GM18502 (cell line): ENCODE results near the gene HSPB8.

Source experiments
- ATAC-seq: cut with Tn5 transposase; IDR thresholded peaks from one replicate; pipeline ENCODE4 v1.9.1; 2021; ENCODE audit warnings: mild to moderate bottlenecking; ENCODE audit not compliant: unreplicated experiment, poor library complexity

Gene HSPB8, protein sequence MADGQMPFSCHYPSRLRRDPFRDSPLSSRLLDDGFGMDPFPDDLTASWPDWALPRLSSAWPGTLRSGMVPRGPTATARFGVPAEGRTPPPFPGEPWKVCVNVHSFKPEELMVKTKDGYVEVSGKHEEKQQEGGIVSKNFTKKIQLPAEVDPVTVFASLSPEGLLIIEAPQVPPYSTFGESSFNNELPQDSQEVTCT

DNA sequence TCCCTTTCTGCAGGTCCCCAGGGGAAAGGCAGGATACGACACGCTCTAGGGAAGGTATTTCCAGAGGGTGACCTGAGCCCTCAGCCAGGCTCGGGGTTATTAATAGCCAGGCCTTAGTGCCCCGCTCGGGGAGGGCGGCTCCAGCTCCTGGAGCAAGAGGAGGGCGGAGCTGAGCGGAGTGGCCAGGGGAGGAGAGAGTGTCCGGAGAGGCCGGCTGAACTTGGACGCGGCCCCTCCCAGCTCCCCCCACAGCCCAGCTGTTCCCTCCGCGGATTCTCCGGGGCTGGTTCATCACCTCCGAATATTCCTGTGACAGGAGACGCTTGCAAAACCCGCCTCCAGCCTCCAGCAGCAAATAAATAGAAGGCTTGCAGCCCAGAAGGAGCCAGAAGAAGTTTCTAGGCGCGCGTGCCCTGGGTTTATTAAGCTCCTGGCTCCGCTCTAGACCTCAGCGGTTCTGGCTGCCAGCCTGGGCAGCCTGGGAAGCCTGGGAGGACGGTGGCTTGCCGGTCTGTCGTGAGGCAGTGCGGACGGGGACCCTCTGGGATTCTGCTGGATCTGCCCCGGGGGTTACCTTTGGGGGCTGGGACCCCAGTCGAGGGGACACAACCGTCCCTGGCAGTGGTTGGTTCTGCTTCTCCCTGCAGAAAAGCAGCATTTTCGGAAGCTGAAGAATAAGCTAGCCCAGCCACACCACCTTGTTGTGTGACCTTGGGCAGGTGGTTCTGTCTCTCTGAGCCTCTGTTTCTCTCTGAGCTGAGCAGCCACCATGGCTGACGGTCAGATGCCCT lies at the start of gene HSPB8:
HSPB8 (plus strand) TSS at position 388 of the 791 bp plus-strand sequence; CDS start at position 770, 382 bp downstream.
- ATAC-seq = no peak

DNA sequence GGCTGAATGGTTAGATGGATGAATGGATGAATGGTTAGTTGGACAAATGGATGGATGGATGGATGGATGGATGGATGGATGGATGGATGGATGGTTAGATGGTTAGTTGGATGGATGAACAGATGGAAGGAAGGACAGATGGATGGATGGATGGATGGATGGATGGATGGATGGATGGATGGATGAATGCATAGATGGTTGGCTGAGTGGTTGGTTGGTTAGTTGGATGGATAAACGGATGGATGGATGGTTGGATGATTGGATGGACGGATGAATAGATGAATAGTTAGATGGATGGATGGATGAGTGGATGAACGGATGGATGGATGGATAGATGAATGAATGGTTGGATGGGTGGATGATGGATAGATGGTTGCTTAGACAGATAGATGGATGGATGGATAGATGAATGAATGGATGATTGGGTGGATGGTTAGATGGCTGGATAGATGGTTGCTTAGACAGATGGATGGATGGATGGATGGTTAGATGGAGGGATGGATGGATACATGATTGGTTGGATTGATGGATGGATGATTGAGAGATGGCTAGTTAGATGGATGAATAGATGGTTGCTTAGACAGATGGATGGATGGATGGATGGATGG lies 48.8 kb upstream of the HSPB8 start:
- ATAC-seq = no peak

DNA sequence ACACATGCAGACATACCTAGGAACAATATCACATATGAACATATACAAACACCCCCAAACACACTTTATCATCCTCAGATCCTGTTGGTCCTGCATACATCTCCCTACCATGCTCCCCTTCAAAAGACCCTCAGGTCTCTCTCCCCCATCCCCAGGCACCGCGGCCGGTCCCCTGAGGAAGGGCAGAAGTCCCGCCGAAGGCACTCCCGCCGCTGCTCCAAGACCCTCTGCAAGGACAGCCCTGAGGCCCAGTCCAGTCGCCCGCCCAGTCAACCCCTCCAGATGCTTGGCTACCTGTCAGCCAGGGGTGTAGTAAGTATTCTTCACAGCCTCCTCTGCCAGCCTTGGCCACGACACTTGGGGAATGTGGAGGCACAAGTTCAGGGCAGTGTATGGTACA lies 48.2 kb upstream of the HSPB8 start:
- no peak for ATAC-seq

DNA sequence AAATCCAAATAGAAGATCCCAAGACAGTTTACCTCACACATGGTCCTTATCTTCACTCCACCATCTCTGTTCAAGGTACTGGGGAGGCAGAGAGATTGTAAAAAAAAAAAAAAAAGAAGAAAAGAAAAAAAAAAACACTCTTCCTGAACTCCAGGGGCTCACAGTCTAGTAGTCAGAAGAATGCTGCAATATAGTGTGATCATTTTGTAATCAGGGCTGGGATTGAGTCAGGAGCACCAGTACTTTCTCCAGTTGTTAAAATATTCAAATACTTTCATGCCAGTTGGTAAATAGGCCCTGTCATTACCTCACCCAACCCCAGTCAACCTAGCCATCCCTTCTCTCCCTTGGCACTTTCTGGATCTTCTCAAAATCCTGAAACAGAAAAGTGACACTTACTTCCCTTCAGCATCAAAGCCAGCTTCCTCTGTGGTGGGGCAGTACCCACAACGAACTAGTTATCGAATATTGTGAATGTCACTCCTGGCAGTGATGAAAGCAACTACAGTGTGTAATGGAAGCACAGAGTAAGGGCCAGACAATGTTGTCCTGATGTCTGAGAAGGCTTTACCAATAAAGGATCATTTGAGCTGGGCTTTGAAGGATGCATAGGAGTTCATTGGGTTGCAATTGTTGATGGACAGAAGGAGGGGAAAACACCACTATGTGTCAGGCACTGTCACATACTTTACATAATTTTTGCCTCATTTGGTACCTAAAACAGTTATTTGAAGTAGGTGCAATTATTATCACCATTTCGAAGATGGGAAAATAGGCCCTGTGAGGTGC lies 44.3 kb upstream of the HSPB8 start:
- no peak for ATAC-seq

DNA sequence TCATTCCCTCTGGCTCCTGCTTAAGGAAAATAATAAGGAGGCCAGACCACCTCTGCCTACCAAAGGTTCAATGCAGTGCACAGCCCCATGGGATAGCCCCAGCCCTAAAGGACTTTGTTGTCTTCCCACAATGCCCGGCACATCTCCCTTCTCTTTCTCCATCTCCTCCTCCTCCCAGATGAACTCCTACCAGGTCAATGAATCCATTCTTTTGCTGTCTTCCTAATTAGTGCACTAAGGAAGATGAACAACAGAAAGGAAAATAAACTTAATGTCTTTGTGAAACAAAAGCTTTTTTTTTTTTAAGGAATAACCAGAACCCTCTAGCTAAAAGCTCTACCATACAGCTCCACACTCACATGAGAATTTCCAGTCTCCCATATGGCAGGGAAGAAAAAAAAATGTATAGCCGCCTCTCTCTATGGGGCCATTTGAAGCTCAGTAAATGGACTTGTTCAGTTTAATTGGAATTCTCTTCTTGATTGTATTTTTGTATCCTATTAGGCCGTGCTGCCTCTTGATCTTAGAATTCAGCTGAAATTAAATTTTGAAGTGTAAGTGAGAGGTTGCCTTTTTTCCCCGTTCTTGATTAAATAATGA lies 41.8 kb upstream of the HSPB8 start:
- no peak for ATAC-seq

DNA sequence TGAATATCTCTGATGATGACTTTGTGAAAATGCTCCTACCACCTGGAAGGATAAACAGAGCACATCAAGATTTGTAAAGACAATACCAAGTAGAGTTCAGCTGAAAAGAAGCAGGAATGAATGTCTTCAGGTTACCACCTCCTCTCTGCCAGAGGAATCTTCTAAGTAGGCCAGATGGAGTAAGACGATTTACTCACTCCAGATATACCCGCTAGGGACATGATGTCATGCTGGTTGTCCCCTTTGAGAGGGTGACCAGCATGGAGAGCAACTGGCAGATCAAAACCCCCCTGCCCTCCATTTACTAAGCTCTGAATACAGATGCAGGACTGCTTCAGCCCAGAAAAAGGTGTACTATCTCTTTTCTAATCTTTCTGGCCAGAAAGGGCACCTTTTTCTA lies 39.3 kb upstream of the HSPB8 start:
- ATAC-seq = no peak

DNA sequence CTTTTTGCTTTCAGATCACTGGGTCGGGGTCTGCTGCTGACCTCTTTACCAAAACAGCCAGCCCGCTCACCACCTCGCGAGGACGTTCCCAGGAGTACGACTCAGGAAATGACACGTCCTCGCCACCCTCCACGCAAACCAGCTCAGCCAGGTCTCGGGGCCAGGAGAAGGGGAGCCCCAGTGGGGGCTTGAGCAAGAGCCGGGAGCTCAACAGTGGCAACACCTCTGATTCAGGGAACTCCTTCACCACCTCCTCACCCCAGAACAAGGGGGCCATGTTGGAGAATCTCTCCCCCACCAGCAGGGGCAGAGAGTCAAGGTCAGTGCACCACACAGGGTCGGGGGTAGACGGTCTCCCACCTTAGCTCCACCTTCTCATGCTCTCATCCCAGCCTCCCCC lies 33.4 kb upstream of the HSPB8 start:
- no peak for ATAC-seq

DNA sequence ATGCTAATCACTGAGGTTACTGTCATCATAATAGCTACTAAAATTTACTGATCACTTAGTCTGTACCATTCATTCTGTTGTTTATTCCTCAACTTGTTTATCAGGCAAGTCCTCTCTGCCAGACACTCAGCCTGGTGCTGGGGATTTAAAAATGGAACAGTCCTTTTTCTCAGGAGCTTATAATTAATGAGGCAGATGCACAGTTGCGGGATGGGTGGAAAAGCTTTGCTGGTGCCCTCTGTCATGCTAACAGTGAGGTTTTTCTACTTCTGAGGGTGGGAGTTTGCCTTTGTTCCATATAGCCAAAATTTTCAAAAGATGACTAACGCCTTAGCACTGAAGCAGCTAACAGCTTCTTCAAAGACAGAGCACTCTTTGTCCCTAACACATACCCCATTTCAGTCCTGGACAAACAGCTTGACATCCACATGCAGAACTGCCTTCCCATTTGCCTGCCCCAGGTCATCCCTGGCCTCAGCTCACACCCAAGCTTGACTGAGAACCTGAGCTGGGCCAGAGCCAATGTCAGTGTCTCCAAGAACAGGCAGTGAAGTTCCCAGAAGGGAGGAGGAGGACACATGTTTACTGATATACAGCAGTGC lies 30.8 kb upstream of the HSPB8 start:
- no peak for ATAC-seq

DNA sequence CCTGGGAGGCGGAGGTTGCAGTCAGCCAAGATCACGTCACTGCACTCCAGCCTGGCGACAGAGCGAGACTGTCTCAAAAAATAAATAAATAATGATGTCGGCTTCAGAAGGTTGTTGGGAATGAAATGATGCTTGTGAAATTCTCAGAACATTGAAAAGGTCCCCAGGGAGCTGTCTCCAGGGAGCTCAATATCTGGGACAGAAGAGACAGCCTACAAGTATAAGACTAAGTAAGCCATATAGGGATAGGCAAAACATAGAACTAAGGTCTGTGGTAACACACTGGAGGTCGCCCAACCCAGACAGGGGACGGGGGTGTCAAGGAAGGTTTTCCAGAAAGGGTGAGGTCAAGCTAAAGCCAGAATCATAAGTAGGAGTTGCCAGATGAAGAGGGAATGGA lies 29.5 kb upstream of the HSPB8 start:
- no peak for ATAC-seq

DNA sequence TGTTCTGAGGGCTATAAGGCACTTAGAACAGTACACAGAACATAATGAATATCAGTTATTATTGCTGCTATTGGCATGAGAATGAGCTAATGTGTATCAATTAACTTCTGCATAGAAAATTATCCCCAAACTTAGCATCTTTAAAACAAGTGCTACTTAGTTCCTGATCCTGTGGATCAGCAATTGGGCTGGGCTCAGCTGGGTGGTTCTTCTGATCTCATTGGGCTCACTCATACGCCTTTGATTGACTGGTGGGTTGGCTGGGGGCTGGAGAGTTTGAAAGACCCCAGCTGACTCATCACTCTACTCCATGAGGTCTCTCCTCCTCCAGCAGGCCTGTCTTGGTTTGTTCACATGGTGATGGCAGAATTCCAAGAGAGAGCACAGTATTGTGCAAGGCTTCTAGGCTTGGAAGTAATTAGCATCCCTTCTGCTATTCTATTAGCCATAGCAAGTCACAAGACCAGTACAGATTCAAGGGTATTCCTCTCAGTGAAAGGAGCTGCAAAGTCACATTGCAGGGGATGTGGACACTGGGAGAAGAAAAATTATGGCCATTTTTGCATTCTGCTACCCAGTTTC lies 27.2 kb upstream of the HSPB8 start:
- no peak for ATAC-seq

DNA sequence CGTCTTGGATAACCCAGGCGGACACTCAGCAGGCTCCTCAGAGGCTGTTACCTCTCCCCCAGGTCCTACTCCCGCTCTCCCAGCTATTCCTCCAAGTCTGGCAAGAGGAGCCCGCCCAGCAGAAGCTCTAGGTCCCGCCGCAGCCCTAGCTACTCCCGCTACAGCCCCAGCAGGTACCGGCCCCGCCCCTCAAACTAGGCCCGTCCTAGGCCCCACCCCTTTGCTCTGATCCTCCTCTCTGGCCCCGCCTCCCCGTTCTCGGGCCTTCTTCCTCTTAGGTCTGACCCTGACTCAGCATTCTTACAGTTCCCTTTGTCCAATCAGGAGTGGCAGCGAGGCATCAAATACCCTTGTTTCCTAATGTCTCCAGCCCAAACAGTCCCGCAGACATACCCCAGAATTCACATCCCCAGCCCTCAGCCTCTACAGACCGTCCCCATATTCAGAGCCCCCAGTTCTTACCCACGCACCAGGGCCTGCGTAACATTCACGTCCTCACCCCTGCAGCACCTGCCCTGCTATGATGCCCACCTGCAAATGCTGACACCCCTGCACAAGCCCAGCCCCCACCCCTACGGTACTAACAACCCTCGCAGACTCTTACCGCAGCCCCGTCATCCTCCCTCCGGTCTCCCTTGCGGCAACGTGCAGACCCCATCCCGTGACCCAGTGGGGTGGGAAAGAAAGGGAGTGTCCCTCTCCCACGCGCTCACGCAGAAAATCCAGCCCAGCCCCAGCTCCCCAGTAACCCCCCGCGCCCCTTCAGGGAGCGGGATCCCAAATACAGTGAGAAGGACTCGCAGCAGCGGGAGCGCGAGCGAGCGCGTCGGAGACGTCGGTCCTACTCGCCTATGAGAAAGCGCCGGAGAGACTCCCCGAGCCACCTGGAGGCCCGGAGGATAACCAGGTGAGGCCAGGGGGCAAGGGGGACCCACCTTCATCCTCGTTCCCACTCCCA lies 25.0 kb upstream of the HSPB8 start:
- no peak for ATAC-seq

DNA sequence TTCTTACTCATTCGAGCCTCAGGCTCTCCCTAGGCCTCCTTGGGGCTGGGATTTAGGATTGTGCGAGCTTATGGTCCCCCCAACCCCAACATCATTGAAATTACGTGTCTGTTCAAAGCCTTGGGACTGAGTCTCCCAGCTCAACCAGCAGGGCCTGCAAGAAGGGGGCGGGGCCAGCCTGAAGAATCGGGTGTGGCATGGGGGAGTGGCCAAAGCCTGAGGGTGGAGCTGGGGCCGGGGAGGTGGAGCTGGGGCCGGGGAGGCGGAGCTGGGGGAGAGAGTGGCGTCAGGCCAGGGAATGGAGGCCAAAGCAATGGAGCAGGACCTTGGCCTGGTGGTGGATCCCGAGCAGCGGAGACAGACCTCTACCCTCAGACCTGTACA lies 24.3 kb upstream of the HSPB8 start:
- no peak for ATAC-seq

DNA sequence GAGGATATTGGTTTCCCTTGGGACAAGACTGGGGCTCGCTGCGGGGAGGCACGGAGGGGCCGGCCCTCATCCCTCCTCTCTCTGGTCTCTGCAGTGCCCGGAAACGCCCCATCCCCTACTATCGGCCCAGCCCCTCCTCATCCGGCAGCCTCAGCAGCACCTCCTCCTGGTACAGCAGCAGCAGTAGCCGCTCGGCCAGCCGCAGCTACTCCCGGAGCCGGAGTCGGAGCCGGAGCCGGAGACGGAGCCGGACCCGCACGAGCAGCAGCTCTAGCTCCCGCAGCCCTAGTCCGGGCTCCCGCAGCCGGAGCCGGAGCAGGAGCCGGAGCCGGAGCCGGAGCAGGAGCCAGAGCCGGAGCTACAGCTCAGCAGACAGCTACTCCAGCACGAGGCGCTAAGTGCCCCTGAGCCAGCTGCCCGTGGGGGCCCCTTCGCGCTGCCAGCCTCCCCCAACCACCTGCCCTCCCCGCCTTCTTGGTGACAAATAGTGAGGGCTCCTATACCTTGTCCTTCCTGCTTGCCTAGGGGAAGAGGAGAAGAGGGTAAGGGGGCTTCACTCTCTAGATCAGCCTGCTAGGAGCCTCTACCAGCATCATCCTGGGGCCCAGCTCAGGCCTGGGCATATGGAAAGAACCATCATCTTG lies 22.2 kb upstream of the HSPB8 start:
- ATAC-seq = no peak

DNA sequence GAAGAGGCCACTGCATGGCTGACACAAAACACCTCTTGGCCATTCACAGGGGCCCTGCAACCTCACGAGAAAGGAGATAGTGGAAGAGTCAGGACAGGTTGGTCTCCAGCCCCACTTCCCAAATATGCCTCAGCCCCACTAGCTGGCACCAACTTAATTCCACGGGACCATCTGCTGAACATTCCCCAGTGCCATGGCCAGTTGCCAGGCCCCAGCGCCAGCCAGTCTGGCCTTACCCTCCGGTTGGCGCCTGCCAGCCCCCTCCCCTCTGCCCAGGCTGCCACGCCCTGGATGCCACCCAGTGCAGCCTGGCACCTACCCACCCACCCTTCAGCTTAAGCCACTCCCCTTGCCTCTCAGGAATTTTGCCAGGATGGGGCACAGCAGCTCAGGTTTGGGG lies 21.2 kb upstream of the HSPB8 start:
- no peak for ATAC-seq

DNA sequence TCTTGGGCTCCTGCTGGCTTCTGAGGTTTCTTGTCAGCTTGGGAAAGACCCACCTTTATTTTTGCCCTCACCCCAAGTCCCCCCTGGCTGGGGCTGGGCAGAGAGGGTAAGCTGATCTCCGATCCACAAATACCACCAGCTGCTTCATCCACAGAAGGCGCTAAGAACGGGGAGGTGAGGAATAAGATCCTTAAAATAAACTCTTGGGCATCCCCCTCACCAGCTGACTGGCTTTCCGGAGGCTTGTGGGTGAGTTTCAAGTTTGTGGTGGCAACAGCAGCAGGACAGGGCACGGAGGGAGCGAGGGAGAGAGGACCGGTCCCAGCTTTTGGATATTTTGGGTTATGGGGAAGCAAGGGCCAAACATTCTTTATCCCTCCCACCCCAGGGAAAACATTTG lies 20.8 kb upstream of the HSPB8 start:
- ATAC-seq = no peak

DNA sequence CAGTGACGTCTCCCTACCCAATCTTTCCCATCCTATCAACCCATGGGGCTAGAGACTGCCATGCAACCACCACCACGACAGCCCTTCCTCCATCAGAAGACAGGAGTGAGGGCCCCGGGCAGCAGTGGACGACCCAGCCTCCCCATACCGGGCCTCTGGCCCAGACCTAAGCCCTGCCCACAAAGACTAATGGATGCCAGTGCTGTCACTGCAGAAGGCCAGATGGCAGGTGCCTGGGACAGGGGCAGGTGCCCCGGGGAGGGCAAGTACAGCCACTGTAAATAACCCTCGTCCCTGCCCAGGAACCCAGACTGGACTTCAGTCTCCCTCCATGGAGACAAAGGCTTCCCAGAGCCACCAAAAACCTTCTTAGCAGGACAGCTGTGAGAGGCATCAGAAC lies 20.3 kb upstream of the HSPB8 start:
- ATAC-seq = no peak

DNA sequence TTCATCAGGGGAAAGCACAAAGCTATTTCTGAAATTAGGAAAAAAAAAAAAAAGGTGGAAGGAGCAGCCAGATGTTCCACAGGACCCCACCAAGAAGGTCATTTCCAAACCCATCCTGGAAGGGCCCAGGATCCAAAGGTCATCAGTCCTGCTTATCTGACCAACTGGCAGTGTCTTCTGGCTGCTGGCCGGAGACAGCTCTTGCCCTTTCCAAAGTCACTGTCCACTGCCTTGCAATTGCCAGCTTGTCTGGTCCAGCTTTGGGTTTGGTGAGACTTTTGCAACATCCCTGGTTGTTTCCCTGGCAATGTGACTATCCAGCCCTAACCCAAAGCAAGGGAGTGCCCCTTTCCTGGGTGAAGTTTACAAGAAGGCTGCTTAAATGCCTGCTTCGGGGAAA lies 18.9 kb upstream of the HSPB8 start:
- no peak for ATAC-seq

DNA sequence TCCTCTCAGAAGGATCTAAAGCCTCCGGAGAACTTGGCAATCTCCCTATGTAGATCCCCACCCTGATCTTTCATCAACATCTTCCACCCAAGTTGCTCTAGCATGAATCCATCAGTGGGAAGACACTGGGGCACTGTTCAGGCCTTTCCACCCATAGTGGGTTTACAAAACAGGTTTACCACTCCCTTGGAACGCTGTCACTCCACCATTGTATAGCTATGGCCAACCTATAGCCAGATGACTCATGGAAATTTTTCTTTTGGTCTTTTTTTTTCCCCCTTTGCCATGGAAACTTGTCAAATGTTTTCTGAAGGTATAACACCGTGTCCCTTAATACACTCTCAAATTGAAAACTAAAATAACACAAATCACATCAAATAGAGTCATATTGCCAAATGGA lies 10.8 kb upstream of the HSPB8 start:
- no peak for ATAC-seq
